Kidney epithelial cell (primary cell): ENCODE data around the gene NXN. TPM values are rescaled to one million over a fixed set of nuclear protein-coding genes. Genes with fewer than 3 reads are reported as not detected.

Experiments
- DNase-seq: peaks from one replicate; pipeline ENCODE4 v3.0.0-alpha.2; 2010; ENCODE audit warnings: low read depth
- H3K27me3 ChIP-seq: 2 replicates; pipeline ENCODE4 v1.6.0; 2011; ENCODE audit warnings: low read length; ENCODE audit not compliant: control insufficient read depth, insufficient read depth
- H3K36me3 ChIP-seq: 2 replicates; pipeline ENCODE4 v1.5.1; 2011; ENCODE audit warnings: low read length; ENCODE audit not compliant: control insufficient read depth, insufficient read depth
- H3K4me3 ChIP-seq: 2 replicates; pipeline ENCODE4 v1.5.1; 2011; ENCODE audit warnings: low read depth, mild to moderate bottlenecking, control low read depth, low read length
- CTCF ChIP-seq: IDR thresholded peaks from 2 replicates; pipeline ENCODE4 v1.5.1; 2011; ENCODE audit warnings: mild to moderate bottlenecking, moderate library complexity, low read length, control low read depth, inconsistent platforms; ENCODE audit not compliant: insufficient read depth, poor library complexity, severe bottlenecking
- total RNA-seq: library from RNA; depleted of rRNA; stranded (reverse); fragments of >200 nt; gene quantifications from 2 replicates; pipeline ENCODE4 v1.2.3, GENCODE V29; 2015

NXN gene
- total RNA-seq, 1 donor from 2014 or later: 34.3 TPM

- no peak for TF ChIP-seq CTCF
- DNase-seq: no peak
- Histone ChIP-seq H3K27me3 (no peaks in the 10 kb centered on the region), H3K36me3 (no peaks in the 10 kb centered on the region), H3K4me3 (no peak overlapping the region)
Observed at GRCh38 chr17:992933-993332, 13.4 kb upstream of the NXN start.

- no peak for TF ChIP-seq CTCF
- DNase-seq: no peak
- Histone ChIP-seq H3K4me3 (no peak overlapping the region), H3K27me3 (no peaks in the 10 kb centered on the region), H3K36me3 (no peaks in the 10 kb centered on the region)
Observed at GRCh38 chr17:988561-988960, 9.0 kb upstream of the NXN start.

GRCh38 chr17:987931-988330 lies 8.4 kb upstream of the NXN start:
- no peak overlapping the region for H3K4me3 ChIP-seq
- H3K36me3 ChIP-seq: no peaks in the 10 kb centered on the region
- no peak for DNase-seq
- no peak for TF ChIP-seq CTCF
- no peaks in the 10 kb centered on the region for H3K27me3 ChIP-seq

GRCh38 chr17:986322-986929 lies 6.8 kb upstream of the NXN start:
- no peak for TF ChIP-seq CTCF
- Histone ChIP-seq H3K4me3 (no peak overlapping the region), H3K36me3 (no peaks in the 10 kb centered on the region), H3K27me3 (no peaks in the 10 kb centered on the region)
- DNase-seq: no peak

- Histone ChIP-seq H3K27me3 (no peaks in the 10 kb centered on the region), H3K4me3 (no peak overlapping the region), H3K36me3 (no peaks in the 10 kb centered on the region)
- no peak for DNase-seq
- TF ChIP-seq CTCF: no peak
Observed at GRCh38 chr17:983921-984320, 4.3 kb upstream of the NXN start.

- H3K4me3 ChIP-seq: no peak overlapping the region
- TF ChIP-seq CTCF: no peak
- DNase-seq: no peak
- no peaks in the 10 kb centered on the region for H3K36me3 ChIP-seq
- H3K27me3 ChIP-seq: no peaks in the 10 kb centered on the region
Observed at GRCh38 chr17:981292-981658, 1.7 kb upstream of the NXN start.
